NCI-H2227 treated with DMSO at 0.1 percent for 48 hours (cell line): ENCODE results near the gene RPS19BP1.

Experiments
- DNase-seq: peaks from one replicate; lab custom pipeline; 2025; lab: John Stamatoyannopoulos, UW

The RPS19BP1 gene

DNA sequence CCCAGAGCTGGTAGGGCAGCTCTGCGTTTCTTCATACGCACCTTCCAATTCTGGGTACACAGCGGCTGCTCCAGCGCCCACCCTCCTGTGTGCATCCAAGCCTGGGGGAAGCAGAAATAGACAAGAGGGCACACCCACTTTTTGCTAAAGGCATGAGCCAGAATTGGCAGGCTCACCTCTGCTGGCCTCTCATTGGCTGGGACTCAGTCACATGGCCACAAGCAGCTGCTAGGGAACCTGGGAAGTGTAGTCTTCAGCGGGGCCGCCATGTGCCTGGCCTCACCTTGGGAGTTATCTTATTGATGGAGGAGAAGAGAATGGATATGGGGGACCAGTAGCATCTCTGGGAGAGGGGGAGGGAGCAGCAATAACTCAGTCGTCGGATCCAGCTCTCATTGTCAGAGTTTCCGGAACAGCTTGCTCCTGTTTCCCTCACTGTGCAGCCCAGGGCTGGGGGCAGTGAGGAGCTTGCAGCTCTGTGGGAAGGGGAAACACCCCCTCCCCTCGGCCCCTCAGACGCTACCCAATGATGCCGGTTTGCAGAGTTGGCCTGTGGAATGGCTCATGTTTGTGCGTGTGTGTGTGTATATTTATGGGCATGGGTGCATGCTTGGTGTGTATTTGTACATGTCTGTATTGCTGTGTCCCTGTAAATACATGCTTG, 42.3 kb downstream of the RPS19BP1 start:
- peak; percentile 68 for DNase-seq

DNA sequence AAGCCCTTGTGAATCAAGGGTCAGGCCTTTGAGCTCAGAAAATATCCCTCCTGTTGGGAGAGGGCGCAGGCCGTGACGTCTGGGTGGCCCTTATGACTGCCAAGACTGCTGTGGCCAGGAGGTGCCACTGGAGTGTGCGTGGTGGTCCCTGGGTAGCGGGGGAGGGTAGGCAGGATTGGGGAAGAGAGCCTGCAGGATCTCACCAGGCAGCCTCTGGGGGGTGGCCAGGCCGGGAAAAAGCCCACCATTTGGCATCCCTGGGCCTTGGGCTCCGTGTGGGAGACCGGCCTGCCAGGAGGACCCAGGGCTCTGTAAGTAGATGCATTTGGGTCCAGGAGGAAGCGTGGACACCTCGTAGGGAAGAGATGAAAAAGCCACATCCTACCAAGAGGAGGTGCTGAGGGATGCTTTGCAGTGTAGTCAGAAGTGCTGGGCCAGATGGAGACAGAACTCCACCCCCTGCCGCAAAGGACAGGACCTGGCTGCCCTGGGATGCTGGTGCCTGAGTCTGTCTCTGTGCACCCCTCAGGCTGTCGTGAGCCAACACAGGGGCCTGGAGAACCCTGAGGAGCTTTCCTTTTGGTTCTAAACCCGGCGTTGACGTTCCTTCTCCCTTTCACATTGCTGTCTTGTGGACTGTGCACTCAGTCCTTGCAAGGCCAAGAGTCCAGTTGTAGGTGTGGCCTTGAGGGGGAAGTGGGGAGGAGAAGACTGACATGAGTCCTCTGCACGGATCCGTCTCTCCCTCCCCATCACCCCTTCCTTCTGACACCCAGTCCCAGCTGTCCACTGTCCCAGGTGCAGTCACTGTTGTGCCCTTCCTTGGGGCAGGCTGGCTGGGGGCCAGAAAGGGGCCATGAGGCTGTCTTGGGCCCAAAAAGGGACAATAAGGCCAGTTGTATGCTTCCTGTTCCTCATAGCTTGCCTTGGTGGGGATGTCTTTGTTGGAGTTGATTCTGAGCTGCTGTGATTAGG, 43.2 kb downstream of the RPS19BP1 start:
- no peak for DNase-seq

DNA sequence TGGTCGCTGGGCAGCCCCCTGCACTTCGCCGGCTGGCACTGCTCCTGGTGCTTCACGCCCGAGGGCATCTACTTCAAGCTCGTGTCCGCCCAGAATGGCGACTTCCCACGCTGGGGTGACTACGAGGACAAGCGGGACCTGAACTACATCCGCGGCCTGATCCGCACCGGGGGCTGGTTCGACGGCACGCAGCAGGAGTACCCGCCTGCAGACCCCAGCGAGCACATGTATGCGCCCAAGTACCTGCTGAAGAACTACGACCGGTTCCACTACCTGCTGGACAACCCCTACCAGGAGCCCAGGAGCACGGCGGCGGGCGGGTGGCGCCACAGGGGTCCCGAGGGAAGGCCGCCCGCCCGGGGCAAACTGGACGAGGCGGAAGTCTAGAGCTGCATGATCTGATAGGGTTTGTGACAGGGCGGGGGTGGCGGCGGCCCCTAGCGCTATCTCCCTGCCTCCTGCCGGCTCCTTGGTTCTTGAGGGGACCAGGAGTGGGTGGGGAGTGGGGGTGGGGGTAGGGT, 43.9 kb downstream of the RPS19BP1 start:
- DNase-seq: no peak

DNA sequence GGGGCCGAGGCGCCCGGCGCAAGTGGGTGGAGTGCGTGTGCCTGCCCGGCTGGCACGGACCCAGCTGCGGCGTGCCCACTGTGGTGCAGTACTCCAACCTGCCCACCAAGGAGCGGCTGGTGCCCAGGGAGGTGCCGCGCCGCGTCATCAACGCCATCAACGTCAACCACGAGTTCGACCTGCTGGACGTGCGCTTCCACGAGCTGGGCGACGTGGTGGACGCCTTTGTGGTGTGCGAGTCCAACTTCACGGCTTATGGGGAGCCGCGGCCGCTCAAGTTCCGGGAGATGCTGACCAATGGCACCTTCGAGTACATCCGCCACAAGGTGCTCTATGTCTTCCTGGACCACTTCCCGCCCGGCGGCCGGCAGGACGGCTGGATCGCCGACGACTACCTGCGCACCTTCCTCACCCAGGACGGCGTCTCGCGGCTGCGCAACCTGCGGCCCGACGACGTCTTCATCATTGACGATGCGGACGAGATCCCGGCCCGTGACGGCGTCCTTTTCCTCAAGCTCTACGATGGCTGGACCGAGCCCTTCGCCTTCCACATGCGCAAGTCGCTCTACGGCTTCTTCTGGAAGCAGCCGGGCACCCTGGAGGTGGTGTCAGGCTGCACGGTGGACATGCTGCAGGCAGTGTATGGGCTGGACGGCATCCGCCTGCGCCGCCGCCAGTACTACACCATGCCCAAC, 44.6 kb downstream of the RPS19BP1 start:
- no peak for DNase-seq

DNA sequence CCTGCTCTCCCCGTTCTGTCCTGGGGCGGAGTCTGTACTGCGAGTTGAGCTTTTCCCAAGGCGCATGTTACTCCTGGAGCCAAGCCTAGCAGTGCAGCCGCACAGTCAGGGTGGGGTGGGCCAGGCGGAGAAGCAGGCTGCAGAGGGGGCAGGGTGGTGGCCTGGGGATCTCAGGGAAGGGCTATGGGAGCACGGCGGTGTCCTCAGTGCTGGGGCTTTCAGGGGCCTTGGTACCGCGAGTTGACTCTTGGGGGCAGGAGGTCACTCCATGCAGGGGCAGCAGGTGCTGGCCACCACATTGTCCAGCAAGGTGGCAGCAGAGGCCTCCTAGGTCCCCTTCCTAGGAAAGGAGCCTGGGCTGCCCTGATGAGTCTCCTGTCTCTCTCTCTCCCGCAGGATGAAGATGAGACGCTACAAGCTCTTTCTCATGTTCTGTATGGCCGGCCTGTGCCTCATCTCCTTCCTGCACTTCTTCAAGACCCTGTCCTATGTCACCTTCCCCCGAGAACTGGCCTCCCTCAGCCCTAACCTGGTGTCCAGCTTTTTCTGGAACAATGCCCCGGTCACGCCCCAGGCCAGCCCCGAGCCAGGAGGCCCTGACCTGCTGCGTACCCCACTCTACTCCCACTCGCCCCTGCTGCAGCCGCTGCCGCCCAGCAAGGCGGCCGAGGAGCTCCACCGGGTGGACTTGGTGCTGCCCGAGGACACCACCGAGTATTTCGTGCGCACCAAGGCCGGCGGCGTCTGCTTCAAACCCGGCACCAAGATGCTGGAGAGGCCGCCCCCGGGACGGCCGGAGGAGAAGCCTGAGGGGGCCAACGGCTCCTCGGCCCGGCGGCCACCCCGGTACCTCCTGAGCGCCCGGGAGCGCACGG, 45.4 kb downstream of the RPS19BP1 start:
- DNase-seq: no peak

DNA sequence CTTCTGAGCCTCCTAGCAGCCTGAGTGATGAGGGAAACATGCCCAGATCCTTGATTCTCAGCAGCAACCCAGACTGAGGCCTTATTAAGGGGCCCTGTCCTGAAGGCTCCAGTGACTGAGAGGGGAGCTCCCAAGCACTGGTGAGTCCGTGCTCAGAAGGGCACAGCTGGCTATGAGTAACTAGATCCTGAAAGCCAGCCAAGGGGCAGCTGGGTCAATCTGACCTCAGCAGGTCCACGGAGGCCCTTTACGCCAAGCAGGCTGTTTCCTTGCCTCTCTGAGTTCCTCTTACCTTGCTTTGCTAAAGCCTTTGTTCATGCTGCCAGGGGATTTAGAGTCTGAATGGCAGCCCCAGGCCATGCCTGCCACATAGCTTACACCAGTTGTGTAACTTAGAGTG, 49.8 kb downstream of the RPS19BP1 start:
- no peak for DNase-seq

DNA sequence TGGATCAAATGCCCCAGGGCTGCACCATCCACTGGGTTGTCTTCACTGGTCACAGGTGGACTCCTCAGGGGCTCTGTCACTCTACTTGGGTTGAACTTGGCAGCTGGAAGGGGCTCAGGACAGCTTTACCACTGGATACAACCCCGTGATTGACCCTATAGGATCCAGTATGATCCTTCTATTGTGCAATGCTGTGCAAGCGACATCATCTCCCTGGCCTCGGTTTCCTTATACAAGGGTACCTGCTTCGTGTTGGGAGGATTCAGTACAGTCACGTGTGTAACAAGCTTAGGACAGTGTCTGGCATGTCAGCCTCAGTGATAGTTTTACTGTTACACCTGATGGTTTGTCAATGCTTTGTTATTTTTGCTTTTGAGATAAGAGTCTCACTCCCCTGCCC, 51.0 kb downstream of the RPS19BP1 start:
- no peak for DNase-seq

DNA sequence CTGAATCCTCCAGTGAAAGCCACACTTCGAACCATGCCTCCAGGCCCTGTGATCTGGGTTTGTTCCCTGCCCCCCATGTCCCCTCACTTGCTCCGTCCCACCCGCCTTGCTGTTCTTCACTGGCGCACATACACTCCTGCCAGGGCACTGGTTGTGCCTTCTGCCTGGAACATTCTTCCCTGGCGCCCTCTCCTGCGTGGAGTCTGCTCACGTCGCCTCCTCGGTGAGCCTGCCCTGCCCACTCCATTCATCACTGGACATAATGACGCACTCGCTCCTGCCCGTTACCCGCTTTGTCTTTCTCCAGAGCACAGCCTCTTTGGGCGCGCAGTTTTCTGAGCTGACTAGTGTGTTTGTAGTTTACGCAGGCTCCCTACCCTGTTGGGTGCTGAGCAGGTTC, 51.5 kb downstream of the RPS19BP1 start:
- no peak for DNase-seq

DNA sequence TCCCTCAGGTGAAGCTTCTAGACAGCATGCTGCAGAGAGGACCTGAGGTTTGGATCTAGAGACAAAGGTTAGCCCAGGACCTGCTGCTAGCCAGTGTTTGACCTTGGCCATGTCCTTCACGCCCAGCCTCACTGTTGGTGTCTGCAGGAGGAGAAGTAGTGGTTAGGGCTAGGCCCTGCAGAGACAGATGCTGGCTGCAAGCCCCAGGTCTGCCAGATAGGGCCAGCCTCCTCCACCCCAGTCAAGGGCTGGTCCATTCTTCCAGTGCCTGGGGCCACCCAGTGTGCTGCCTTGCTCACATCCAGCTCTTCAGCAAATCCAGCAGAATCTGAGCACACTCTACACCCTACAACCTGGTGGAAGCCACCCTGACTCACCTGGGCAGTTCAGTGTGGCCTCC, 52.0 kb downstream of the RPS19BP1 start:
- no peak for DNase-seq

DNA sequence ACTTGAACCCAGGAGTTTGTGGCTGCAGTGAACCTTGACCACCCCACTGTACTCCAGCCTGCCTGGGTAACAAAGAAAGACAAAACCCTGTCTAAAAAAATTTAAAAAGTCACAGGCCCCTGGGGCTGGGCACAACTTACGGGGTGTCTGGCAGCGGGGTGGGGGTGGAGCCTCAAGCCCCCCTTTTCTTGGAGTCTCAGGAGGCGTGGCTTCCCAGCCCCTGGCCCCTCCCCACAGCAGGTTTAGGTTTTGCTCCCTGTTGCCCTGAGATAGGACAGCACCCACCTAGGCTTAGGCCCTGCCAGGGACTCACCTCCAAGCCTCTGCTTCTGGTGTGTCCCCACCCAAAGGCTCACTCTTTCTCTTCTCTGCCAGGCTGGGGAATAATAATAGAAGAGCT, 53.3 kb downstream of the RPS19BP1 start:
- no peak for DNase-seq
